A549 (cell line): Measurements from ENCODE around the gene NECAB3.

ENCODE experiments used
- BHLHE40 ChIP-seq: IDR thresholded peaks from 2 replicates; pipeline ENCODE4 v1.6.1; 2012; ENCODE audit warnings: low read depth, low read length, inconsistent platforms
- CBX2 ChIP-seq: fragments of 200-600 bp; sonication (generic); IDR thresholded peaks from 2 replicates; pipeline ENCODE4 v1.6.1; 2016; ENCODE audit warnings: low read depth, mild to moderate bottlenecking, borderline replicate concordance
- CTCF ChIP-seq: fragments of >200 bp; sonication (Bioruptor Twin); formaldehyde crosslinking; IDR thresholded peaks from 3 replicates; pipeline ENCODE4 v1.5.1; 2016
- EHF ChIP-seq: fragments of 250-450 bp; sonication (Bioruptor Pico); IDR thresholded peaks from 2 replicates; pipeline ENCODE4 v1.5.0; 2020; ENCODE audit warnings: mild to moderate bottlenecking

GRCh38 chr20:33679758-33680485 is 5.7 kb upstream of the NECAB3 start:
- TF ChIP-seq CTCF (no peak), CBX2 (no peak), BHLHE40 (no peak), EHF (CRISPR knock-in tag) (no peak)
